GM19372 (cell line): ENCODE measurements around the gene KCNH3.

Source experiments
- ATAC-seq: cut with Tn5 transposase; IDR thresholded peaks from one replicate; pipeline ENCODE4 v1.9.1; 2021; ENCODE audit warnings: mild to moderate bottlenecking, low read depth, moderate library complexity; ENCODE audit not compliant: unreplicated experiment

KCNH3 gene

GRCh38 chr12:49543221-49543913 lies 4.5 kb downstream of the KCNH3 start:
- ATAC-seq, result no peak

GRCh38 chr12:49543914-49544815 lies 5.3 kb downstream of the KCNH3 start:
- ATAC-seq, result no peak

GRCh38 chr12:49545815-49546214 lies 7.0 kb downstream of the KCNH3 start:
- no peak for ATAC-seq

- ATAC-seq, result no peak
Observed at GRCh38 chr12:49546481-49546880, 7.7 kb downstream of the KCNH3 start.

- no peak for ATAC-seq
Observed at GRCh38 chr12:49547090-49547690, 8.4 kb downstream of the KCNH3 start.

- no peak for ATAC-seq
Observed at GRCh38 chr12:49548481-49548821, 9.6 kb downstream of the KCNH3 start.

- no peak for ATAC-seq
Observed at GRCh38 chr12:49548822-49549648, 10.2 kb downstream of the KCNH3 start.

- ATAC-seq, result no peak
Observed at GRCh38 chr12:49549735-49550692, 11.2 kb downstream of the KCNH3 start.

GRCh38 chr12:49550693-49551252 lies 11.9 kb downstream of the KCNH3 start:
- no peak for ATAC-seq

- ATAC-seq, result no peak
Observed at GRCh38 chr12:49552014-49552413, 13.2 kb downstream of the KCNH3 start.

GRCh38 chr12:49552425-49552824 lies 13.6 kb downstream of the KCNH3 start:
- ATAC-seq, result no peak

- no peak for ATAC-seq
Observed at GRCh38 chr12:49552899-49553298, 14.1 kb downstream of the KCNH3 start.

GRCh38 chr12:49553512-49554088 lies 14.8 kb downstream of the KCNH3 start:
- ATAC-seq, result no peak

- no peak for ATAC-seq
Observed at GRCh38 chr12:49554266-49554665, 15.4 kb downstream of the KCNH3 start.

- no peak for ATAC-seq
Observed at GRCh38 chr12:49555631-49556390, 17.0 kb downstream of the KCNH3 start.

- no peak for ATAC-seq
Observed at GRCh38 chr12:49556391-49557186, 17.8 kb downstream of the KCNH3 start.

GRCh38 chr12:49557187-49557916 lies 18.5 kb downstream of the KCNH3 start:
- ATAC-seq, result no peak
